Measurements from ENCODE around the gene MRPL33. TPM values are rescaled to one million over a fixed set of nuclear protein-coding genes. Genes with fewer than 3 reads are reported as not detected.

MRPL33 gene
- total RNA-seq, 1 donor from 2014 or later: 290 TPM

DNA sequence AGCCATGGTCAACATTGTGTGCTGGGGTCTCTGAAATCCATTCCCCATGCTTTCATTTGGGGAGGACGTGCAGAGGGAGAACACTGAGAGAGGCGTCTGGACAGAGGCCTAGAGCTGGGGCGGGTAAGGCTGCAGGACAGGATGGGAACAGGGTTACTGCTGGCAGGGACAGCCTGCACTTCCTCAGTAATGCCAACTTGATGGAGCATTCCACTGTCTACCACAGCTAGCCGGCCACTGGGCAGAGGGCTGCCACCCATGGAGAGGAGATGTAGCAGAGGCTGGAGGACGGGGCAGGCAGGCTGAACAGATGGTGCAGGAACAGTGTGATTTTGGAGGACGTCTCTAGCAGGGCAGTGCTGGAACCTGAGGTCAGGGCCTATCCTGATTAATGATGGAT is 29.3 kb downstream of the MRPL33 start:
- no peak overlapping the region for H3K4me3 ChIP-seq (ENCODE audit: low read depth, low read length)
- DNase-seq (ENCODE audit: low read depth): no peak
- TF ChIP-seq, protein P1, sequence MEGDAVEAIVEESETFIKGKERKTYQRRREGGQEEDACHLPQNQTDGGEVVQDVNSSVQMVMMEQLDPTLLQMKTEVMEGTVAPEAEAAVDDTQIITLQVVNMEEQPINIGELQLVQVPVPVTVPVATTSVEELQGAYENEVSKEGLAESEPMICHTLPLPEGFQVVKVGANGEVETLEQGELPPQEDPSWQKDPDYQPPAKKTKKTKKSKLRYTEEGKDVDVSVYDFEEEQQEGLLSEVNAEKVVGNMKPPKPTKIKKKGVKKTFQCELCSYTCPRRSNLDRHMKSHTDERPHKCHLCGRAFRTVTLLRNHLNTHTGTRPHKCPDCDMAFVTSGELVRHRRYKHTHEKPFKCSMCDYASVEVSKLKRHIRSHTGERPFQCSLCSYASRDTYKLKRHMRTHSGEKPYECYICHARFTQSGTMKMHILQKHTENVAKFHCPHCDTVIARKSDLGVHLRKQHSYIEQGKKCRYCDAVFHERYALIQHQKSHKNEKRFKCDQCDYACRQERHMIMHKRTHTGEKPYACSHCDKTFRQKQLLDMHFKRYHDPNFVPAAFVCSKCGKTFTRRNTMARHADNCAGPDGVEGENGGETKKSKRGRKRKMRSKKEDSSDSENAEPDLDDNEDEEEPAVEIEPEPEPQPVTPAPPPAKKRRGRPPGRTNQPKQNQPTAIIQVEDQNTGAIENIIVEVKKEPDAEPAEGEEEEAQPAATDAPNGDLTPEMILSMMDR (conservative IDR thresholded peaks at IDR 0.05; ENCODE audit: low read depth, low read length): no peak

DNA sequence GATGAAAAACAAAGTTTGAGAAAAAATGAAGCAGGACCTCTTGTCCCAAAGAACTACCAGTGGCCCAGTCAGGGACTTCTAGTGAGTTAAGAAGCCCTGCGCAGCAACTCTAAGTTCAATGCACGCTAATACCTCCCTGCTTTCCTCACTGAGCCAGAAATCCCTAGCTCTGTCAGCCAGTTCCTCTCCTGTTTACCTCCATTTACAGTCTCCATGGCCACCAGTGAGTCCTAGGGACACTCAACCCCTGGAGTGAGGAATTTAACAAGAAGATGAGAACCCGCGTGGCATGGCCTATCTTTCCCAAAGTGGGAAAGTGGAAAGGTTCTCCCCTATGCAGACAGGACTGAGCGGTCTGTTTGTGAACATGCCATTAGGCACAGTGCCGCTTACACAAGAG is 31.0 kb downstream of the MRPL33 start:
- DNase-seq (ENCODE audit: low read depth): no peak
- TF ChIP-seq, protein P1 (conservative IDR thresholded peaks at IDR 0.05; ENCODE audit: low read depth, low read length): no peak
- H3K4me3 ChIP-seq (ENCODE audit: low read depth, low read length): no peak overlapping the region

DNA sequence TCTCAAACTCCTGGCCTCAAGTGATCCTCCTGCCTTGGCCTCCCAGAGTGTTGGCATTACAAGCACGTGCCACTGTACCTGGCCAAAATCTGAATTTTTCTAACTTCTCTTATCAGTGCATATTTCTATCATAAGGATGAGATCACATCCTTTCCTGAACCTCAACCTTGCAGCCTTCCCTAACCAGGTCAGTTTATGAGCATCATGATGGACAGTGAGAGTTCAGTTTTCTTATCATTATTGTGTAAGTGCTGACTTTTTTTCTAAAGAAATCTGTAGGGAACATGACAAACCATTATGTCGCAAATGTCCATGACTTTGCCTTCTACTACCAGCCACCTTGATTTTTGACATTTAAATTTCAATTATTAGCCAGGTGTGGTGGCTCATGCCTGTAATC is 31.5 kb downstream of the MRPL33 start:
- H3K4me3 ChIP-seq (ENCODE audit: low read depth, low read length): no peak overlapping the region
- DNase-seq (ENCODE audit: low read depth): no peak
- TF ChIP-seq, protein P1 (conservative IDR thresholded peaks at IDR 0.05; ENCODE audit: low read depth, low read length): no peak

DNA sequence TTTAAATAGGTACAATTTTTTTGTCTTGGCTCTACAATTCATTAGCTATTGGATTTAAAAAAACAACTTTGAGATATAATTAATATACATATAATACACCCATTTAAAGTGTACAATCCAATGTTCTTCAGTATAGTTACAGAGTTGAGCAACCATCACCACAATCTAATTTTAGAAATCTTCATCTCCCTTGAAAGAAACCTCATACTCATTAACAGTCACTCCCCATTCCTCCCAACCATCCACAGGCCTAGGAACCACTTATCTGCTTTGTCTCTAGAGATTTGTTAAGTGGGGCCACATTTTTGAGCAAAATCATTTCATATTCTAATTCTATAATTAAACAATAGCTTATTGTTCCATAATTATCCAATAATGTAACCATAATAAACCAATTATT is 32.6 kb downstream of the MRPL33 start:
- TF ChIP-seq, protein P1 (conservative IDR thresholded peaks at IDR 0.05; ENCODE audit: low read depth, low read length): no peak
- DNase-seq (ENCODE audit: low read depth): no peak
- H3K4me3 ChIP-seq (ENCODE audit: low read depth, low read length): no peak overlapping the region

DNA sequence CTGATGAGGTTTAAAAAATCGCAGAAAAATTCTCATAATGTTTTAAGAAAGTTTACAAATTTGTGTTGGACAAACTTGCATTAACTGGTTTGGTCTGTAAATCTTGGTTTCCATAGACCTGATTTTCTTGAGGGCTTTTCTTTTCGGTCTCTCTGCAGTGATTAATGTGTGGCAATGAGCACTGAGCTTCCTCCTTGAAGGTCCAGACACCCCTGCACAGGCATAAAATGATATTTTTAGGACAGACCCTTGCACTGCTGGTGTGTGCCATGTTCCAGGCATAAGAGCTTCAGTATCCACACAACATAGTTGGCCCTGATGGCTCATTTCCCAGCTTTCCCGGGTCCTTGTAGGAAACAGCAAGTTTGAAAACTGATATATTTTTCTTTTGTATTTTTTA is 33.7 kb downstream of the MRPL33 start:
- TF ChIP-seq, protein P1 (conservative IDR thresholded peaks at IDR 0.05; ENCODE audit: low read depth, low read length): no peak
- no peak for DNase-seq (ENCODE audit: low read depth)

DNA sequence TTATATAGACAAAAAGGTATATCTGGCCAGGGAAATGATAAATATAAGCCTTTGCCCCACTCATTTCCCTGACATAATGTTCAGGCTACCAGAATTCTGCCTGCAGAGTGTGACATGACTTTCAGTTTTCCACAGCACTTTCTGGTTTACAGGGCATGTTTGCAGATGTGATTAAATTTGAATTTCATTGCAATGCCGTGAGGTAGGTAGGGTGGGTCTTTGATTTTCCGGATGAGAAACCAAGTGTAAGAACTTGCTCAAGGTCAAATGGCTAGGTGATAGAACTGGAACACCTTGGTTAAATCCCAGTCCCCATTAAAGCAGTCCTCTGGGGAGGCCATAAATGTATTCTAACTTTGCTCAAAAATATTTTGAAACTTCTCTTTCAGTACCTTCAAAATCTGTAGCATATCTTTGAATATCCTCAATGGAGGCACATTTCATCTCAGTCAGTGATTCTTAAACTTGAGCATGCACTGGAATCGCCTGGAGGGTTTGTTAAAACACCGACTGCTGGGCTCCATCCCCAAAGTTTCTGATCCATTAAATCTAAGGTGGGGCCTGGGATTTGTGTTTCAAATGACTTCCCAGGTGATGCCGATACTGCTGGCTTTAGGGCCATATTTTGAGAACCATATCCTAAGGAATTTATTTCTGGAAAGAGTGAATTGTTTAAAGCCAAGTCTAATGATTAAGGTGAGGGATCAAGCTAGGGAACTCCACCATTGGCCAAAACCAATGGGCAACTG is 35.0 kb downstream of the MRPL33 start:
- no peak overlapping the region for H3K4me3 ChIP-seq (ENCODE audit: low read depth, low read length)
- TF ChIP-seq, protein P1 (conservative IDR thresholded peaks at IDR 0.05; ENCODE audit: low read depth, low read length): no peak
- DNase-seq (ENCODE audit: low read depth): no peak

More for the DNA sequence above, 33.7 kb downstream of the MRPL33 start:
- H3K4me3 ChIP-seq (ENCODE audit: low read depth, low read length): no peak overlapping the region

DNA sequence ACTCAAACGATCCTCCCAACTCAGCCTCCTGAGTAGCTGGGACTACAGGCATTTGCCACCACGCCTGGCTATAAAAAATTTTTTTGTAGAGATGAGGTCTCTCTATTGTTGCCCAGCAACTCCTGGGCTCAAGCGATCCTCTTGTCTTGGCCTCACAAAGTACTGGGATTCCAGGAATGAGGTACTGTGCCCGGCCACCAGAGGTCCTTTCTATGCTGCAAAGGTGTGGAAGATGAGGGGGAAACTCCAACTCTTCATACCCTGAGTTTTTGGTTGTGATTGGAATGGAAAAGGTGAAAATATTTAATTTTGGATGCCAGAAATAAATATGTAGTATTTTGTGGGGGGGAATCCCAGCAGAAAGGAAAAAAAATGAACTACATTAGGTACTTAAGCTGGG is 36.0 kb downstream of the MRPL33 start:
- DNase-seq (ENCODE audit: low read depth): no peak
- no peak overlapping the region for H3K4me3 ChIP-seq (ENCODE audit: low read depth, low read length)
- TF ChIP-seq, protein P1 (conservative IDR thresholded peaks at IDR 0.05; ENCODE audit: low read depth, low read length): peak; percentile 71

All from epithelial cell of proximal tubule (primary cell).